Breast epithelium (tissue), 3 donors: ENCODE results near the gene MICU2.

ENCODE experiments used
- POLR2AphosphoS5 ChIP-seq, 3 donors: sonication (generic); formaldehyde crosslinking; IDR thresholded peaks; one replicate each; pipeline ENCODE4 v1.6.1; 2017; ENCODE audit warnings: antibody characterized with exemption in 3 of 3
- TF ChIP-seq, protein P1 (sequence below), 3 donors: fragments of 450-650 bp; IDR thresholded peaks; one replicate each; pipeline ENCODE4 v1.5.1; 2016 to 2017; ENCODE audit warnings: antibody characterized with exemption in 3 of 3, mild to moderate bottlenecking in 3 of 3, moderate library complexity in 3 of 3

DNA sequence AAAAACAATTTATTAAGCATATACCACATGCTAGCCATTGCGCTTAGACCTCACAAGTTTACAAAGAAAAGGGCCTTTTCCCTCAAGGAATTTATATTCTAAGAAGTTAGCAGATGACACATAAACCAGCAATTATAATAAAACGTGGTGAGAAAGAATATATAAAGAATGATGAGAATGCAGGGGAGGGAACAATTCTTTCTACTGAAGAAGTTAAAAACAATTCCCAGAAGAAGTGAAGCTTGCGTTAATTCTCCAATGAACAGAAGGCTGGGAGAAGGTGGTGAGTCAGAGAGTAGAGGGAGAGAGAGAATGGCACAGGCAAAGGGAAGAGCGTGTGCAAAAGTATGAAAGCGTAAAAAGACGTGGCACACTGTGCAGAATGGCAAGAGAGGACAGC lies 75.4 kb downstream of the MICU2 start:
- TF ChIP-seq, protein P1, sequence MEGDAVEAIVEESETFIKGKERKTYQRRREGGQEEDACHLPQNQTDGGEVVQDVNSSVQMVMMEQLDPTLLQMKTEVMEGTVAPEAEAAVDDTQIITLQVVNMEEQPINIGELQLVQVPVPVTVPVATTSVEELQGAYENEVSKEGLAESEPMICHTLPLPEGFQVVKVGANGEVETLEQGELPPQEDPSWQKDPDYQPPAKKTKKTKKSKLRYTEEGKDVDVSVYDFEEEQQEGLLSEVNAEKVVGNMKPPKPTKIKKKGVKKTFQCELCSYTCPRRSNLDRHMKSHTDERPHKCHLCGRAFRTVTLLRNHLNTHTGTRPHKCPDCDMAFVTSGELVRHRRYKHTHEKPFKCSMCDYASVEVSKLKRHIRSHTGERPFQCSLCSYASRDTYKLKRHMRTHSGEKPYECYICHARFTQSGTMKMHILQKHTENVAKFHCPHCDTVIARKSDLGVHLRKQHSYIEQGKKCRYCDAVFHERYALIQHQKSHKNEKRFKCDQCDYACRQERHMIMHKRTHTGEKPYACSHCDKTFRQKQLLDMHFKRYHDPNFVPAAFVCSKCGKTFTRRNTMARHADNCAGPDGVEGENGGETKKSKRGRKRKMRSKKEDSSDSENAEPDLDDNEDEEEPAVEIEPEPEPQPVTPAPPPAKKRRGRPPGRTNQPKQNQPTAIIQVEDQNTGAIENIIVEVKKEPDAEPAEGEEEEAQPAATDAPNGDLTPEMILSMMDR (IDR thresholded peaks at IDR 0.05) = no peak
- TF ChIP-seq POLR2AphosphoS5 (IDR thresholded peaks at IDR 0.05) = no peak
